Lung (tissue), 12 donors: Measurements from ENCODE around the gene MAP1LC3B2. TPM values are rescaled to one million over a fixed set of nuclear protein-coding genes. Genes with fewer than 3 reads are reported as not detected.

Source experiments
- ATAC-seq: fragments of 200-7000 bp; cut with Tn5 transposase; one replicate; pipeline ENCODE4 v1.9.1; 2020; ENCODE audit warnings: moderate number of reproducible peaks; ENCODE audit not compliant: insufficient read depth, low FRiP score
- DNase-seq, 3 donors: peaks; one replicate each; pipeline ENCODE4 v3.0.0-alpha.2; 2013 to 2017
- H3K27ac ChIP-seq, 2 donors: one replicate each; pipeline ENCODE4 v1.5.1; 2013; ENCODE audit warnings: mild to moderate bottlenecking in 2 of 2, moderate library complexity in 2 of 2, control low read depth in 1 of 2, inconsistent platforms in 1 of 2, low read depth in 1 of 2, low read length in 1 of 2
- H3K27me3 ChIP-seq, 3 donors: one replicate each; pipeline ENCODE4 v1.5.1; 2013; ENCODE audit warnings: low read length in 2 of 3; ENCODE audit not compliant: control insufficient read depth in 3 of 3, insufficient read depth in 3 of 3
- H3K36me3 ChIP-seq, 4 donors: one replicate each; pipeline ENCODE4 v1.5.1; 2013; ENCODE audit warnings: low read length in 4 of 4, mild to moderate bottlenecking in 1 of 4, moderate library complexity in 1 of 4; ENCODE audit not compliant: control insufficient read depth in 4 of 4, insufficient read depth in 4 of 4
- H3K4me1 ChIP-seq, 5 donors: one replicate each; pipeline ENCODE4 v1.5.1; 2013; ENCODE audit warnings: low read length in 5 of 5, mild to moderate bottlenecking in 2 of 5, moderate library complexity in 1 of 5; ENCODE audit not compliant: control insufficient read depth in 5 of 5, insufficient read depth in 5 of 5
- H3K4me3 ChIP-seq: one replicate; pipeline ENCODE4 v1.5.1; 2013; ENCODE audit warnings: mild to moderate bottlenecking, control low read depth, moderate library complexity
- H3K9ac ChIP-seq, 2 donors: one replicate each; pipeline ENCODE4 v1.5.1; 2013; ENCODE audit warnings: low read length in 2 of 2, control low read depth in 1 of 2; ENCODE audit not compliant: insufficient read depth in 1 of 2
- H3K9me3 ChIP-seq, 4 donors: one replicate each; pipeline ENCODE4 v1.5.1; 2013; ENCODE audit warnings: low read length in 3 of 4, mild to moderate bottlenecking in 1 of 4, moderate library complexity in 1 of 4; ENCODE audit not compliant: control insufficient read depth in 4 of 4, insufficient read depth in 3 of 4
- CTCF ChIP-seq: IDR thresholded peaks from 2 replicates; pipeline ENCODE4 v1.5.1; 2012; ENCODE audit warnings: mild to moderate bottlenecking; ENCODE audit errors: control extremely low read depth, extremely low read depth
- WGBS, 2 donors: extraction: QIAGEN DNeasy Blood & Tissue Kit; methylation state at CpG; one replicate each; pipeline ENCODE4 v1.1.7; 2013; 5-methylcytosine and 5-hydroxymethylcytosine counted together
- polyA plus RNA-seq, 2 donors: library from polyadenylated mRNA; stranded (reverse); fragments of 200-250 nt; gene quantifications; one replicate each; pipeline ENCODE4 v1.2.1, GENCODE V29; 2013
- total RNA-seq, 2 donors: library from RNA; depleted of rRNA in 1 of 2; stranded (reverse); fragments of >200 nt in 1 of 2; gene quantifications; one replicate each; pipeline ENCODE4 v1.2.1, GENCODE V29; 2014 to 2021
- donor health status: control.
- donor health status: control.
- donor health status: Bipolar disorder and iron deficiency.
- donor health status: healthy.
- donor health status: DM: yes; HTN: yes; CAD: no.

MAP1LC3B2 gene
- total and polyA plus RNA-seq, 4 donors: 1.1 to 2.2 (median 2.0) TPM; not detected in 1

GRCh38 chr12:116545144-116545543 lies 14.0 kb upstream of the MAP1LC3B2 start:
- Histone ChIP-seq H3K36me3 (no peaks in the 10 kb centered on the region), H3K4me1 (peaks cover 0 to 29% (median 8%) of the 10 kb centered on the region in 5 donors), H3K27ac (no peak overlapping the region), H3K9me3 (no peaks in the 10 kb centered on the region), H3K4me3 (no peak overlapping the region), H3K27me3 (peaks cover 0 to 2% (median 0%) of the 10 kb centered on the region in 3 donors), H3K9ac (no peak overlapping the region)
- TF ChIP-seq CTCF: no peak
- WGBS, 2 donors: 63 to 77% methylated on average over 6 of the region's 6 CpGs
- ATAC-seq: no peak
- no peak for DNase-seq

GRCh38 chr12:116545936-116546335 lies 13.2 kb upstream of the MAP1LC3B2 start:
- TF ChIP-seq CTCF: no peak
- WGBS, 2 donors: 90 to 91% methylated on average over 6 of the region's 6 CpGs
- Histone ChIP-seq H3K36me3 (no peaks in the 10 kb centered on the region), H3K27me3 (peaks cover 0 to 2% (median 0%) of the 10 kb centered on the region in 3 donors), H3K9ac (no peak overlapping the region), H3K4me3 (no peak overlapping the region), H3K4me1 (peaks cover 0 to 29% (median 8%) of the 10 kb centered on the region in 5 donors), H3K27ac (no peak overlapping the region), H3K9me3 (no peaks in the 10 kb centered on the region)
- ATAC-seq (no peak), DNase-seq (no peak)

- no peak for TF ChIP-seq CTCF
- Histone ChIP-seq H3K4me1 (peaks cover 0 to 22% (median 8%) of the 10 kb centered on the region in 5 donors), H3K9me3 (no peaks in the 10 kb centered on the region), H3K36me3 (no peaks in the 10 kb centered on the region), H3K27ac (no peak overlapping the region), H3K4me3 (no peak overlapping the region), H3K9ac (peak overlapping the region in 1 of 2 donors; percentile 7), H3K27me3 (no peaks in the 10 kb centered on the region)
- ATAC-seq: no peak
- DNase-seq: peak; percentile 47 to 75 (median 61)
- 14 to 31% methylated on average over 10 of the region's 10 CpGs for WGBS, 2 donors
Measured at GRCh38 chr12:116547955-116548501, 11.2 kb upstream of the MAP1LC3B2 start.

- Histone ChIP-seq H3K27ac (no peak overlapping the region), H3K4me1 (peaks cover 0 to 8% (median 2%) of the 10 kb centered on the region in 5 donors), H3K4me3 (no peak overlapping the region), H3K9me3 (no peaks in the 10 kb centered on the region), H3K9ac (no peak overlapping the region), H3K27me3 (no peaks in the 10 kb centered on the region), H3K36me3 (no peaks in the 10 kb centered on the region)
- no peak for TF ChIP-seq CTCF
- ATAC-seq: no peak
- DNase-seq: no peak
- WGBS, 2 donors: 84 to 88% methylated on average over 10 of the region's 10 CpGs
Measured at GRCh38 chr12:116549993-116550392, 9.2 kb upstream of the MAP1LC3B2 start.
